Epithelial cell of proximal tubule (primary cell): ENCODE results near the gene TRPV6. TPM values are rescaled to one million over a fixed set of nuclear protein-coding genes. Genes with fewer than 3 reads are reported as not detected.

ENCODE experiments used
- DNase-seq: peaks from one replicate; pipeline ENCODE4 v3.0.0-alpha.2; 2011; ENCODE audit warnings: low read depth
- H3K4me3 ChIP-seq: 2 replicates; pipeline ENCODE4 v1.5.1; 2011; ENCODE audit warnings: low read depth, mild to moderate bottlenecking, low read length
- total RNA-seq: library from RNA; depleted of rRNA; stranded (reverse); fragments of >200 nt; gene quantifications from 2 replicates; pipeline ENCODE4 v1.2.3, GENCODE V29; 2015
- TF ChIP-seq, protein P1 (sequence below): conservative IDR thresholded peaks from 2 replicates; pipeline ENCODE4 v1.5.1; 2012; ENCODE audit warnings: low read depth, mild to moderate bottlenecking, low read length

TRPV6 gene
- total RNA-seq, 1 donor from 2014 or later = 0.06 TPM

DNA sequence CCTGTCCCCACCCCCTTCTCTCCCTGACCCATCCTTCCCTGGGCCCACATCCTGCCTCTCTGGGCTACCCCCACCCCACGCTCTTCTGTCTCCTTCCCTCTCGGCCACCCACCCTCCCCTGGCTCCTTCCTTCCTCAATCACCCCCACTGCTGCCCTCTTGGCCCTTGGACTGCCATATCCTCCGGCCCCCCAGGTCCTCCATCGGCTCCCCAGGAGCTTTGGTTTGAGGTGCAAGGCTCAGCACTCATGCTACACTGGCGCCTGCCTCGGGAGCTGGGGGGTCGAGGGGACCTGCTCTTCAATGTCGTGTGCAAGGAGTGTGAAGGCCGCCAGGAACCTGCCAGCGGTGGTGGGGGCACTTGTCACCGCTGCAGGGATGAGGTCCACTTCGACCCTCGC, 19.8 kb downstream of the TRPV6 start:
- TF ChIP-seq, protein P1, sequence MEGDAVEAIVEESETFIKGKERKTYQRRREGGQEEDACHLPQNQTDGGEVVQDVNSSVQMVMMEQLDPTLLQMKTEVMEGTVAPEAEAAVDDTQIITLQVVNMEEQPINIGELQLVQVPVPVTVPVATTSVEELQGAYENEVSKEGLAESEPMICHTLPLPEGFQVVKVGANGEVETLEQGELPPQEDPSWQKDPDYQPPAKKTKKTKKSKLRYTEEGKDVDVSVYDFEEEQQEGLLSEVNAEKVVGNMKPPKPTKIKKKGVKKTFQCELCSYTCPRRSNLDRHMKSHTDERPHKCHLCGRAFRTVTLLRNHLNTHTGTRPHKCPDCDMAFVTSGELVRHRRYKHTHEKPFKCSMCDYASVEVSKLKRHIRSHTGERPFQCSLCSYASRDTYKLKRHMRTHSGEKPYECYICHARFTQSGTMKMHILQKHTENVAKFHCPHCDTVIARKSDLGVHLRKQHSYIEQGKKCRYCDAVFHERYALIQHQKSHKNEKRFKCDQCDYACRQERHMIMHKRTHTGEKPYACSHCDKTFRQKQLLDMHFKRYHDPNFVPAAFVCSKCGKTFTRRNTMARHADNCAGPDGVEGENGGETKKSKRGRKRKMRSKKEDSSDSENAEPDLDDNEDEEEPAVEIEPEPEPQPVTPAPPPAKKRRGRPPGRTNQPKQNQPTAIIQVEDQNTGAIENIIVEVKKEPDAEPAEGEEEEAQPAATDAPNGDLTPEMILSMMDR = no peak
- DNase-seq = no peak

DNA sequence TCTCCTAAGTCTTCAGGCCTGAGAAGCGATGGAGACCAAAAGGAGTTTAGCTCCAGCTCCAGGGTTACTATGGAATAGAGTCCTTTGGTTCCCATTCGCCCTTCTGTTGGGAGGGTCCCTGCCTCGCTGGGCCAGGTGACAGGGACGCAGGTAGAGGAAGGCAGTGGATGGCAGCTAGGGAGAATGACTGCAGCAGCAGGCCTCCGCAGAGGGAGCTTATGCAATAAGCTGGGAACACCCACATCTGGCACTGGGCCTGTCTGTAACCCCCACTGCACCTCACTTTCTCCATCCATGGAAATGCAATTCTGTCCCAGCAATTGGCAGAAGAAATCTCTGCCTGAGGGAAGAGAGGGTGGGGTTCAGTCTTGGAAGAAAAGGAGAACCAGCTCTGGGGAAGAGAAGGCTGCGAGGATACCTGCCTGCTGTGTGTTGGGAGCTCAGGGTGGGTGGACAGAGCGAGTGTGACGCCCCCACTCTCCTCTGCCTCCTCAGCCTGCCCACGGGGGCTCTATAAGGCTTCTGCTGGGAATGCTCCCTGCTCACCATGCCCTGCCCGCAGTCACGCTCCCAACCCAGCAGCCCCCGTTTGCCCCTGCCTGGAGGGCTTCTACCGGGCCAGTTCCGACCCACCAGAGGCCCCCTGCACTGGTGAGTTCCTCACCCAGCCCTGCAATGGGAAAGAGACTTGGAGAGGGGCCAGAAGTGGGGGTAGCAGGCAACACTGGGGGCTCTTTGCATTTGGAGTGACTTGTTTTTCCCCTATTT, 20.4 kb downstream of the TRPV6 start:
- no peak for DNase-seq
- H3K4me3 ChIP-seq = no peak overlapping the region
- TF ChIP-seq, protein P1 = no peak

More for the DNA sequence above, 19.8 kb downstream of the TRPV6 start:
- no peak overlapping the region for H3K4me3 ChIP-seq

DNA sequence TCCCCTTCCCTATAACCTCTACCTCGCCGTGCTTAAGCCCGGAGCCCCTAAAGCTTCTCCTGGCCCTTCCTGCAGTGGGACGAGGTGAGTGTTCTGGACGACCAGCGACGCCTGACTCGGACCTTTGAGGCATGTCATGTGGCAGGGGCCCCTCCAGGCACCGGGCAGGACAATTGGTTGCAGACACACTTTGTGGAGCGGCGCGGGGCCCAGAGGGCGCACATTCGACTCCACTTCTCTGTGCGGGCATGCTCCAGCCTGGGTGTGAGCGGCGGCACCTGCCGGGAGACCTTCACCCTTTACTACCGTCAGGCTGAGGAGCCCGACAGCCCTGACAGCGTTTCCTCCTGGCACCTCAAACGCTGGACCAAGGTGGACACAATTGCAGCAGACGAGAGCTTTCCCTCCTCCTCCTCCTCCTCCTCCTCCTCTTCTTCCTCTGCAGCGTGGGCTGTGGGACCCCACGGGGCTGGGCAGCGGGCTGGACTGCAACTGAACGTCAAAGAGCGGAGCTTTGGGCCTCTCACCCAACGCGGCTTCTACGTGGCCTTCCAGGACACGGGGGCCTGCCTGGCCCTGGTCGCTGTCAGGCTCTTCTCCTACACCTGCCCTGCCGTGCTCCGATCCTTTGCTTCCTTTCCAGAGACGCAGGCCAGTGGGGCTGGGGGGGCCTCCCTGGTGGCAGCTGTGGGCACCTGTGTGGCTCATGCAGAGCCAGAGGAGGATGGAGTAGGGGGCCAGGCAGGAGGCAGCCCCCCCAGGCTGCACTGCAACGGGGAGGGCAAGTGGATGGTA, 21.5 kb downstream of the TRPV6 start:
- DNase-seq = no peak
- TF ChIP-seq, protein P1 = no peak
- H3K4me3 ChIP-seq = no peak overlapping the region

DNA sequence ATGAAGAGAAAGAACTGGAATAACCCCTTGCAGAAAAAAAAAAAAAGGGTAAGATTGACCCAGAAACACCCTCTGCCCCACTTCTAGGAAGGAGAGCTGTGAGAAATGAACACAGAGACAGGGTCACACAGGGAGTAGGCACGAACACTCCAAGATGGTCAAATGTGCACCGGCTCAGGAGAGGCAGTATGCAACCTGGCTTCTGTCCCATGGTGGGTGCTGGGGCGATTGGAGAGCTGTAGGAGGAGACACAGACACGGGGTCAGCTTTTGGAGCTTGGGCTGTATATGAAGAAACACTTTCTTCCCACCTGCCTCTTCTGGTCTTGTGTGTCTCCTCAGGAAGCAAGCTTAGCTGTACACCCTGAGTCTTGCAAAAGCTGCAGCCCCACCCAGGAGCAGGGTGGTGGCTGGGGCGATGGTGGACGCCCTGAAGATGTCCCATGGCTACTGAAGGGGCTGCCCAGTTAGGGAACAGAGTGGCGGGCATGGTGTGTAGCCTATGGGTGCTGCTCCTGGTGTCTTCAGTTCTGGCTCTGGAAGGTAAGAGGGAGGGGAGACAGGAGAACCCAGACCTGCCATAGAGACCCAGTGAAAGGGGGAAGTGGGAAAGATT, 22.7 kb downstream of the TRPV6 start:
- no peak for DNase-seq
- no peak overlapping the region for H3K4me3 ChIP-seq
- TF ChIP-seq, protein P1 = no peak

DNA sequence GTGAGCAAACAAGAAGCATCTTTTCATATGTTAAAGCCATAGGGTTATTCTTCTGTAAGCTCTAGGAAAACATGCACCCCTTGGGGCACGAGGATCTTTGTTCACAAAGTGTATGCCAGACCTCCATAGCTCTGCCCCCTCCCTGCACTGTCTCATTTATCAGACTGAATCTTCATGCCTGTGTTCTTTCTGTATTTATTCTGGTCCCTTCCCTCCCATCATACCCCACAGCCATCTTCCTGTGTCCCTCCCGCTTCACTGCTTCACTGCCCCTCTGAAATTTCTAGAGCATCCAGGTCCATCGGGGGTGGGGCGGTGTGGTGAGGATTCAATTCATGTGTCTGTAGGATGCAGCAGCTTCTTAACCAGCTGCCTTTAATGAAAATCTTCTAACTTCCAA, 23.2 kb downstream of the TRPV6 start:
- TF ChIP-seq, protein P1 = no peak
- no peak overlapping the region for H3K4me3 ChIP-seq
- DNase-seq = no peak

DNA sequence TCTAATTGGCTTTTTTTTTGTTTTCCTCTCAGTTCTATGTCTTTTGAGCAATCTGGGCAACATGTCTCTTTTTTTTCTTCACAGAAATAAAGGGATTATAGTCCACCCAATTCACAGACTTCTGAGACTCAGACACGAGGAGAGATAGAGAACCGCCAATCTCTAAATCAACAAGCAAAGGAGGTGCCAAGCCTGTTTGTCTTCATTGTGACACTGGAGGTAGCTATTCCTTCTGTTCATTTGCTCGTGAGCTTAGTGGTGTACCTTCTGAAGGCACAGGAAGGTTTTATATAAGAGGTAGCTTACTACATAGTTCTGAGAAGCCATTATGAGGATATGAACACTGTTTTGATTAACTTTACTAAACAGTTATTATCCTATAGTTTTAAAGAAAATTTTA, 24.6 kb downstream of the TRPV6 start:
- no peak overlapping the region for H3K4me3 ChIP-seq
- TF ChIP-seq, protein P1 = no peak
- DNase-seq = no peak
